HCT116 (cell line): ENCODE results near the gene TEX22. TPM values are rescaled to one million over a fixed set of nuclear protein-coding genes. Genes with fewer than 3 reads are reported as not detected.

Source experiments
- ATAC-seq: fragments of 200-7000 bp; cut with Tn5 transposase; 2 replicates; pipeline ENCODE4 v1.9.1; 2020; ENCODE audit warnings: mild to moderate bottlenecking, moderate library complexity
- BruUV-seq: library from RNA; stranded (reverse); fragments of 400-500 nt; replicated peaks from 2 replicates; lab custom pipeline; 2021; lab: Mats Ljungman, UMichigan
- CTCF ChIA-PET: fragments of 300-600 bp; sonication (Branson Sonifier 250); formaldehyde crosslinking; loops from one replicate; lab custom pipeline; 2021; ENCODE audit warnings: antibody characterized with exemption; lab: Charles Lee
- POLR2A ChIA-PET: fragments of 300-600, 350-600 bp; sonication (Branson Sonifier 250); formaldehyde crosslinking; loops from one replicate; lab custom pipeline; 2021; ENCODE audit warnings: antibody characterized with exemption; lab: Charles Lee
- RAD21 ChIA-PET, 2 experiments: fragments of 300-600 bp; sonication (Branson Sonifier 250); formaldehyde crosslinking; loops; one replicate each; lab custom pipeline; 2023; ENCODE audit warnings: low total read pairs in 2 of 2; ENCODE audit not compliant: uncharacterized antibody in 2 of 2, unreplicated experiment in 2 of 2, low non-redundant PET in 1 of 2; lab: Charles Lee
- DNase-seq: peaks from one replicate; pipeline ENCODE4 v3.0.0-alpha.2; 2010; ENCODE audit warnings: low read depth, low spot score
- H2AFZ ChIP-seq: fragments of 200-600 bp; shearing (Covaris generic), sonication (generic); 2 replicates; pipeline ENCODE4 v1.6.1; 2017; ENCODE audit warnings: low read depth, mixed run types, mixed read lengths, antibody characterized with exemption, low read length; ENCODE audit not compliant: poor library complexity, severe bottlenecking
- H3K27ac ChIP-seq: 2 replicates; pipeline ENCODE4 v1.5.1; 2012; ENCODE audit warnings: low read depth, low read length
- H3K27me3 ChIP-seq: fragments of 200-600 bp; sonication (generic); 2 replicates; pipeline ENCODE4 v1.6.1; 2016; ENCODE audit warnings: mixed run types, low read length, mixed read lengths; ENCODE audit not compliant: insufficient read depth
- H3K36me3 ChIP-seq, 2 experiments: fragments of 200-500 bp in 1 of 2; fragments of 200-600 bp in 1 of 2; sonication (Bioruptor generic) in 1 of 2; sonication (generic) in 1 of 2; 2 replicates each; pipeline versions ENCODE4 v1.5.1 to v1.6.1; 2014 to 2016; ENCODE audit warnings: low read length in 2 of 2, inconsistent platforms in 1 of 2, mixed read lengths in 1 of 2, mixed run types in 1 of 2; ENCODE audit not compliant: insufficient read depth in 2 of 2, control insufficient read depth in 1 of 2
- H3K4me1 ChIP-seq, 2 experiments: fragments of 200-600 bp in 1 of 2; sonication (generic) in 1 of 2; 2 replicates each; pipeline versions ENCODE4 v1.5.1 to v1.6.1; 2012 to 2017; ENCODE audit warnings: low read length in 2 of 2, inconsistent platforms in 1 of 2, mild to moderate bottlenecking in 1 of 2, mixed read lengths in 1 of 2, mixed run types in 1 of 2, moderate library complexity in 1 of 2; ENCODE audit not compliant: insufficient read depth in 2 of 2, control insufficient read depth in 1 of 2
- H3K4me2 ChIP-seq: fragments of 200-600 bp; sonication (generic); 2 replicates; pipeline ENCODE4 v1.6.1; 2017; ENCODE audit warnings: mixed run types, low read length, mixed read lengths
- H3K4me3 ChIP-seq, 2 experiments: fragments of 200-600 bp in 1 of 2; sonication (generic) in 1 of 2; replicated peaks in 1 of 2; 2 replicates each; pipeline ENCODE4 v1.5.1; 2011 to 2016; ENCODE audit warnings: low read length in 2 of 2, control low read depth in 1 of 2, low read depth in 1 of 2, mild to moderate bottlenecking in 1 of 2, mixed read lengths in 1 of 2, mixed run types in 1 of 2
- H3K79me2 ChIP-seq: fragments of 200-600 bp; sonication (generic); 2 replicates; pipeline ENCODE4 v1.6.1; 2017; ENCODE audit warnings: mild to moderate bottlenecking, mixed run types, low read length, moderate library complexity, mixed read lengths; ENCODE audit not compliant: insufficient read depth
- H3K9ac ChIP-seq: fragments of 200-600 bp; sonication (generic); 2 replicates; pipeline ENCODE4 v1.6.1; 2016; ENCODE audit warnings: low read length, mixed read lengths
- H3K9me2 ChIP-seq: fragments of 200-600 bp; sonication (generic), shearing (Covaris generic); 2 replicates; pipeline ENCODE4 v1.6.1; 2017; ENCODE audit warnings: mixed run types, mild to moderate bottlenecking, moderate library complexity; ENCODE audit not compliant: insufficient read depth
- H3K9me3 ChIP-seq, 2 experiments: fragments of 200-500 bp in 1 of 2; fragments of 200-600 bp in 1 of 2; sonication (Bioruptor generic) in 1 of 2; sonication (generic) in 1 of 2; 2 replicates each; pipeline ENCODE4 v1.6.1; 2014 to 2017; ENCODE audit warnings: low read length in 2 of 2, mixed read lengths in 2 of 2, inconsistent platforms in 1 of 2, low read depth in 1 of 2, mild to moderate bottlenecking in 1 of 2, mixed run types in 1 of 2, moderate library complexity in 1 of 2; ENCODE audit not compliant: control insufficient read depth in 1 of 2, insufficient read depth in 1 of 2
- H4K20me1 ChIP-seq: fragments of 200-600 bp; sonication (generic), shearing (Covaris generic); 2 replicates; pipeline ENCODE4 v1.6.1; 2017; ENCODE audit warnings: mixed run types, mild to moderate bottlenecking, moderate library complexity; ENCODE audit not compliant: insufficient read depth
- CEBPB ChIP-seq: IDR thresholded peaks from 2 replicates; pipeline ENCODE4 v1.6.1; 2012; ENCODE audit warnings: low read depth
- EGR1 ChIP-seq: IDR thresholded peaks from 2 replicates; pipeline ENCODE4 v1.6.1; 2012; ENCODE audit warnings: low read depth
- ELF1 ChIP-seq: IDR thresholded peaks from 2 replicates; pipeline ENCODE4 v1.6.1; 2012; ENCODE audit warnings: low read depth, borderline replicate concordance
- FOSL1 ChIP-seq: IDR thresholded peaks from 2 replicates; pipeline ENCODE4 v1.6.1; 2012; ENCODE audit warnings: low read depth
- POLR2AphosphoS5 ChIP-seq: IDR thresholded peaks from 2 replicates; pipeline ENCODE4 v1.6.1; 2011; ENCODE audit warnings: mild to moderate bottlenecking, low read depth, low read length, moderate library complexity
- REST ChIP-seq: IDR thresholded peaks from 2 replicates; pipeline ENCODE4 v1.6.1; 2012; ENCODE audit warnings: low read depth
- SIN3A ChIP-seq: IDR thresholded peaks from 2 replicates; pipeline ENCODE4 v1.6.1; 2012; ENCODE audit warnings: low read depth
- intact Hi-C: fragments of 100-400 bp; cut with micrococcal nuclease; formaldehyde crosslinking; loops from 2 replicates; pipeline ENCODE4 v1.10.0; 2022
- total RNA-seq: library from RNA; stranded (reverse); gene quantifications from one replicate; pipeline ENCODE4 v1.2.1, GENCODE V29; 2021; ENCODE audit not compliant: unreplicated experiment

Gene TEX22
- total RNA-seq, 1 experiment from 2014 or later: 3.8 TPM

GRCh38 chr14:105385698-105386365, 12.5 kb upstream of the TEX22 start:
- H3K27me3 ChIP-seq: no peaks in the 10 kb centered on the region
- BruUV-seq: no TSS peak
- H3K4me3 ChIP-seq: no peak overlapping the region
- H3K4me1 ChIP-seq: no peaks in the 10 kb centered on the region
- H3K9ac ChIP-seq: no peak overlapping the region
- no peaks in the 10 kb centered on the region for H3K79me2 ChIP-seq
- ATAC-seq (no peak), DNase-seq (no peak)
- H3K9me2 ChIP-seq: no peaks in the 10 kb centered on the region
- no peaks in the 10 kb centered on the region for H4K20me1 ChIP-seq
- H3K9me3 ChIP-seq: no peaks in the 10 kb centered on the region
- ChIA-PET POLR2A (no interaction called here), RAD21 (no interaction called here), CTCF (no interaction called here)
- TF ChIP-seq SIN3A: no peak
- TF ChIP-seq CEBPB: no peak
- no peak for TF ChIP-seq POLR2AphosphoS5
- TF ChIP-seq FOSL1: no peak
- TF ChIP-seq REST: no peak
- TF ChIP-seq EGR1: no peak
- TF ChIP-seq ELF1: no peak
- no peaks in the 10 kb centered on the region for H3K36me3 ChIP-seq
- no peak overlapping the region for H3K4me2 ChIP-seq
- no peak overlapping the region for H3K27ac ChIP-seq
- intact Hi-C loops: no loop called here
- H2AFZ ChIP-seq: no peak overlapping the region
